Activated CD4-positive, alpha-beta T cell treated with anti-CD3 and anti-CD28 coated beads for 36 hours (primary cell): ENCODE data around the gene CWC27. TPM values are rescaled to one million over a fixed set of nuclear protein-coding genes. Genes with fewer than 3 reads are reported as not detected.
"Not testable (repeated sequence)": the region's sequence is repeated elsewhere in the genome, so short reads cannot be mapped to it uniquely, and the experiment has no call there.

ENCODE experiments used
- ATAC-seq: fragments of 200-7000 bp; cut with Tn5 transposase; one replicate; pipeline ENCODE4 v1.10.0; 2021; ENCODE audit warnings: mild to moderate bottlenecking, moderate library complexity
- CTCF ChIA-PET: fragments of 350-600 bp; sonication (Branson Sonifier 250); formaldehyde crosslinking; loops from one replicate; lab custom pipeline; 2021; ENCODE audit warnings: antibody characterized with exemption; lab: Charles Lee
- POLR2A ChIA-PET: fragments of 350-600 bp; sonication (Branson Sonifier 250); formaldehyde crosslinking; loops from one replicate; lab custom pipeline; 2021; ENCODE audit warnings: antibody characterized with exemption, inconsistent platforms; lab: Charles Lee
- DNase-seq: peaks from one replicate; pipeline ENCODE4 v3.0.0-alpha.2; 2020
- H3K27ac Mint-ChIP-seq: one replicate; pipeline ENCODE4 v1.8.0; 2021; ENCODE audit warnings: mixed read lengths
- H3K27me3 Mint-ChIP-seq: one replicate; pipeline ENCODE4 v1.8.0; 2021; ENCODE audit warnings: mixed read lengths
- H3K36me3 Mint-ChIP-seq: one replicate; pipeline ENCODE4 v1.8.0; 2021; ENCODE audit warnings: low read depth, mixed read lengths
- H3K4me1 Mint-ChIP-seq: one replicate; pipeline ENCODE4 v1.8.0; 2021; ENCODE audit warnings: mixed read lengths
- H3K4me3 Mint-ChIP-seq: one replicate; pipeline ENCODE4 v1.8.0; 2021; ENCODE audit warnings: mild to moderate bottlenecking, moderate library complexity, mixed read lengths
- H3K9me3 Mint-ChIP-seq: one replicate; pipeline ENCODE4 v1.8.0; 2021; ENCODE audit warnings: low read depth, mixed read lengths
- intact Hi-C, 2 experiments: fragments of 100-400 bp; cut with DNase I in 1 of 2; cut with micrococcal nuclease in 1 of 2; formaldehyde crosslinking; loops; one replicate each; pipeline versions ENCODE4 v1.14.2 to v1.15.1; 2022 to 2024; cut with DNase I, micrococcal nuclease
- total RNA-seq, 2 experiments: library from RNA; stranded (reverse); gene quantifications; one replicate each; pipeline ENCODE4 v1.2.3, GENCODE V29; 2021

The CWC27 gene
- total RNA-seq, 2 experiments from 2014 or later: 35.4 to 35.8 TPM

- ChIA-PET CTCF (interaction anchor here (1.9 kb wide), 1 partner anchor 669 kb away, joined by 9 read pairs; no protein-coding TSS in a partner anchor), POLR2A (no interaction called here)
- no peaks in the 10 kb centered on the region for H3K9me3 Mint-ChIP-seq
- ATAC-seq (peak; percentile 75), DNase-seq (no peak)
- H3K36me3 Mint-ChIP-seq: peaks cover 9% of the 10 kb centered on the region
- intact Hi-C loops: loop anchor here (5.0 kb wide), 2 partner anchors 223 to 808 kb away; partner anchors contain the start of gene TRIM23 (in 1 of the 2)
- H3K27me3 Mint-ChIP-seq: no peaks in the 10 kb centered on the region
- peaks cover 6% of the 10 kb centered on the region for H3K4me1 Mint-ChIP-seq
- no peak overlapping the region for H3K27ac Mint-ChIP-seq
- no peak overlapping the region for H3K4me3 Mint-ChIP-seq
Observed at GRCh38 chr5:64814073-64814472, 45.3 kb downstream of the CWC27 start.

- ATAC-seq (no peak), DNase-seq (no peak)
- intact Hi-C loops: no loop called here
- ChIA-PET POLR2A (no interaction called here), CTCF (interaction anchor here (1.7 kb wide), 1 partner anchor 665 kb away, joined by 7 read pairs; no protein-coding TSS in a partner anchor)
- no peak overlapping the region for H3K4me3 Mint-ChIP-seq
- no peaks in the 10 kb centered on the region for H3K27me3 Mint-ChIP-seq
- no peak overlapping the region for H3K27ac Mint-ChIP-seq
- H3K9me3 Mint-ChIP-seq: no peaks in the 10 kb centered on the region
- H3K4me1 Mint-ChIP-seq: peaks cover 18% of the 10 kb centered on the region
- peaks cover 9% of the 10 kb centered on the region for H3K36me3 Mint-ChIP-seq
Observed at GRCh38 chr5:64818245-64818644, 49.5 kb downstream of the CWC27 start.

GRCh38 chr5:64819345-64819744 lies 50.6 kb downstream of the CWC27 start:
- CTCF ChIA-PET: interaction anchor here (0.5 to 1.7 kb wide), 2 partner anchors 209 to 664 kb away, joined by 3 to 7 read pairs; no protein-coding TSS in a partner anchor
- peaks cover 12% of the 10 kb centered on the region for H3K4me1 Mint-ChIP-seq
- H3K9me3 Mint-ChIP-seq, H3K27me3 Mint-ChIP-seq, intact Hi-C loops, H3K4me3 Mint-ChIP-seq, POLR2A ChIA-PET, H3K27ac Mint-ChIP-seq, H3K36me3 Mint-ChIP-seq: not testable (repeated sequence)
- peak; percentile 9 for DNase-seq
- peak; percentile 57 for ATAC-seq

- Mint-ChIP-seq H3K9me3 (no peaks in the 10 kb centered on the region), H3K4me3 (no peak overlapping the region), H3K27ac (no peak overlapping the region), H3K27me3 (no peaks in the 10 kb centered on the region), H3K4me1 (peaks cover 12% of the 10 kb centered on the region), H3K36me3 (peaks cover 4% of the 10 kb centered on the region)
- ATAC-seq (no peak), DNase-seq (no peak)
- intact Hi-C loops: no loop called here
- ChIA-PET POLR2A (no interaction called here), CTCF (no interaction called here)
Observed at GRCh38 chr5:64822320-64822719, 53.6 kb downstream of the CWC27 start.

DNA sequence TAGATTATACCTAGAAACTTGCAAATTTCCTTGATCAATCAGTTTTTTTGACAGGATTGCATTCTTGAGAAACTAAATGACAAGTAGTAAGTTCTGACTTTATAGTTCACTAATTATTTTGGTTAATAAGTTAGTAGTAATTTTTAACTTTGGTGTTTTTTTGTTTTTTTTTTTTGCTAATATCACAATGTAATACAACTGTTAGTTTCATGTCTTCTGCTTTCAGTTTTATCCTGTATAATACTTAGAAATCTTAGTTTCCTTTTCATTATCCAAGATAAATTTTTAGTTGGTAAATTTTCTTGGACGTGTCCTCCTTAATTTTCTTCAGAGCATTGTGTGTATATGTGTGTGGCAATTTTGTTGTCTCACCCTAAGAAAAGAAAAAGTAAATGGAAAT lies 57.8 kb downstream of the CWC27 start:
- ChIA-PET CTCF (no interaction called here), POLR2A (no interaction called here)
- Mint-ChIP-seq H3K27ac (no peak overlapping the region), H3K36me3 (peaks cover 14% of the 10 kb centered on the region), H3K4me3 (no peak overlapping the region), H3K4me1 (peaks cover 7% of the 10 kb centered on the region), H3K27me3 (no peaks in the 10 kb centered on the region), H3K9me3 (peaks cover 2% of the 10 kb centered on the region)
- DNase-seq: no peak
- intact Hi-C loops: no loop called here
- ATAC-seq: no peak

GRCh38 chr5:64827703-64828102 lies 59.0 kb downstream of the CWC27 start:
- ATAC-seq (no peak), DNase-seq (no peak)
- Mint-ChIP-seq H3K27me3 (no peaks in the 10 kb centered on the region), H3K27ac (no peak overlapping the region), H3K9me3 (peaks cover 2% of the 10 kb centered on the region), H3K36me3 (peaks cover 14% of the 10 kb centered on the region), H3K4me3 (no peak overlapping the region), H3K4me1 (no peaks in the 10 kb centered on the region)
- POLR2A ChIA-PET: no interaction called here
- CTCF ChIA-PET: no interaction called here
- intact Hi-C loops: no loop called here

GRCh38 chr5:64830650-64831049 lies 61.9 kb downstream of the CWC27 start:
- H3K4me3 Mint-ChIP-seq, POLR2A ChIA-PET, CTCF ChIA-PET, intact Hi-C loops, H3K27ac Mint-ChIP-seq, H3K27me3 Mint-ChIP-seq, DNase-seq, H3K9me3 Mint-ChIP-seq, H3K4me1 Mint-ChIP-seq, ATAC-seq: not testable (repeated sequence)
- H3K36me3 Mint-ChIP-seq: peaks cover 14% of the 10 kb centered on the region

DNA sequence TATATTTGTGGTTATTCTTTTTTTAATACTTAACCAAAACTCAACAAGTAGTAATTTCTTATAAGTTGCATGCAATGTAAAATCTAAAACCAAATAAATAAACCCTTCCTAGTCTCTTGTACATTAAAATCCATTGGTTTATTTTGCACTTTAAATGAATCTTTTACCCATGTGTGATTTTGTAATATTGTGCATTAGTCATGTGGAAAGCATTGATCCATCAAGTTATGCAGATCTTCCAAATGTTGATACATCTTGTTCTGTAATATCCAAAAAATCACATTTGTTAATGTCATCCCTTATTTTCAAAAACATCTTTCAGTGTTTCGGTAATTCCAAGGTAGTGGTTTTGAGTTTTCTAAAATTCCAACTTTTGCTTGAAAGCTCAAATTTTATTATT lies 63.3 kb downstream of the CWC27 start:
- Mint-ChIP-seq H3K36me3 (peaks cover 19% of the 10 kb centered on the region), H3K4me3 (no peak overlapping the region), H3K4me1 (peaks cover 3% of the 10 kb centered on the region), H3K9me3 (peaks cover 2% of the 10 kb centered on the region), H3K27me3 (no peaks in the 10 kb centered on the region), H3K27ac (no peak overlapping the region)
- DNase-seq: no peak
- intact Hi-C loops: no loop called here
- ATAC-seq: no peak
- CTCF ChIA-PET: no interaction called here
- POLR2A ChIA-PET: no interaction called here

DNA sequence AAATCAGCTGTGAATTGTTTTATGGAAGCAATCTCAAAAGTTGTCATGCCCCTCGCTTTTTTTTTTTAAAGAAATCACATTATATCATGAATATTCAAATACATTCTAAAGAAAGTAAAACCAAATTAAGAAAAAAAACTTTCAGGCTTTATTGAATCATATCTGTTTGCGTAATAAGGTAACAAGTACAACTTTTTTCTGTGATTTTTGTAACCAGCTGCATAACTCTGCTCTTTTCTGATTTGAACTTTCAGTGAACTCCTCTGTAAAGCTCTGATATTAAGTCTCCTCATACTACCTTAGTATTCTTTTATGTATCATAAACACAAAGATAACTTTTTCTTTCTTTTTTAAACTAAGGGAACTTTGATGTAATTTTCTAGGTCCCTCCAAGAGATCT lies 65.3 kb downstream of the CWC27 start:
- no peak overlapping the region for H3K4me3 Mint-ChIP-seq
- ATAC-seq (no peak), DNase-seq (no peak)
- H3K27ac Mint-ChIP-seq: no peak overlapping the region
- intact Hi-C loops: no loop called here
- POLR2A ChIA-PET: no interaction called here
- H3K36me3 Mint-ChIP-seq: peaks cover 23% of the 10 kb centered on the region
- no peaks in the 10 kb centered on the region for H3K27me3 Mint-ChIP-seq
- CTCF ChIA-PET: no interaction called here
- H3K4me1 Mint-ChIP-seq: peaks cover 3% of the 10 kb centered on the region
- H3K9me3 Mint-ChIP-seq: peaks cover 2% of the 10 kb centered on the region

DNA sequence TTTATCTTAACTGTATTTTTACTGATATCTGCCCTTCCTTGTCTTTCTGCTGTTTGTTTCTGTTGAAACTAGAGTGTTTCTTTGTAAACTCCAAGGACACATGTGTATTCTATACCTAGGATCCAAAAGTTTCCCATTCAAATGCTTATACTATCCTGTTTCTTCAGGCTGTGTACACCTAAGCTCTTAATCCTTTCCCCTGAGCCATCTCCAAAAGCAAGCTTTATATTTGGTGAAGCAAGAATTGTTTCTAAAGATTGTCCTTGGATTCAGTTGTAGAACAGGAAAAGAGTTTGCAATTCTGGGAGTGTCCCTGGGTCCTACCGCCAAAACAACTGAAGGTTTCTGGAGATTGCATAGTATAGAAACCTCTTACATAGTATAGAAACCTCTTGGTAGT lies 65.9 kb downstream of the CWC27 start:
- ChIA-PET CTCF (no interaction called here), POLR2A (no interaction called here)
- peaks cover 3% of the 10 kb centered on the region for H3K4me1 Mint-ChIP-seq
- H3K9me3 Mint-ChIP-seq: peaks cover 2% of the 10 kb centered on the region
- intact Hi-C loops: no loop called here
- no peak for DNase-seq
- no peak overlapping the region for H3K4me3 Mint-ChIP-seq
- no peaks in the 10 kb centered on the region for H3K27me3 Mint-ChIP-seq
- H3K36me3 Mint-ChIP-seq: peaks cover 26% of the 10 kb centered on the region
- no peak for ATAC-seq
- no peak overlapping the region for H3K27ac Mint-ChIP-seq

DNA sequence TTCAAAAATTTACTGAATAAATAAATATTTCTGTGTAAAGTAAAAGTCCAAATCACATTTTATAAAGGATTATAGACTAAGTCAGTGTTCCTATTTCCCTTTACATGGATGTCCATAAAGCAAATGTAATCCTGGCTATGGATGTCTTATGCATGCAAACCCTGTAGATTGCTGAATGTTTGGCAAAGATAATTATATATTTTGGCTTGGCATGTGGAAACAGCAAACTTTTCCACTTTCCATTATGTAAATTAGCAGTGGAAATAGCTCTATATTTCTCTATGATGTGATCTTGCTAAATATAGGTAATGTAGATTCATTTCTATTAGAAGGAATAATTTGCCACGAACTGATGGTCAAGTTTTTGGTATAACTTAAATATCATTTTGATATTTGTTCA lies 66.5 kb downstream of the CWC27 start:
- ATAC-seq: no peak
- Mint-ChIP-seq H3K27ac (no peak overlapping the region), H3K27me3 (no peaks in the 10 kb centered on the region), H3K36me3 (peaks cover 24% of the 10 kb centered on the region), H3K9me3 (peaks cover 2% of the 10 kb centered on the region), H3K4me3 (no peak overlapping the region), H3K4me1 (peaks cover 3% of the 10 kb centered on the region)
- POLR2A ChIA-PET: no interaction called here
- DNase-seq: no peak
- CTCF ChIA-PET: no interaction called here
- intact Hi-C loops: no loop called here

DNA sequence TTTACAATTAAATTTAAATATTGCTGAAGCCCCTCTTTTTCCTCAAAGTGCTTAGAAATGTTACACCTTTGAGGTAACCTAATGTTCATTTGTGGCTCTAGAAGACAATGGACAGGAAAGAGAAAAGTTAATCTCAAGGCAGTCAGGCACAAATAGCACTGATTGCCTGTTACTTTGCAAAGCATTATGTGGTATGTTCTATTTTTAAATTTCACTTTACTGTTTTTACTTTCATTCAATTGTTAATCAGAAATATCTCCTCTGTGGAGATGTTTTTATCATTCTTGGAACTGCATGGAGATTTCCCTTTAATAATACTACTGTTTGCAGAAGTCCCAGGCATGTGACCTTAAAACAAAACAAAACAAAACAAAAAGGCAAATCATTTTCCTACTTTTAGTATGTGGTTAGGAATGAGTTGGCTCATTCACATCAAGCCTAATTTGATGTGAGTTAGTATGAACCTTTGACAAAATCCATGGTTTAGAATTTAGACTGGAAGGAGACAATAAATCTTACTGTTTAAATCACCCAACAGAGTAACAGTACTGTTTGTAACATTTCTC lies 67.5 kb downstream of the CWC27 start:
- ChIA-PET POLR2A (no interaction called here), CTCF (no interaction called here)
- no peaks in the 10 kb centered on the region for H3K27me3 Mint-ChIP-seq
- peaks cover 32% of the 10 kb centered on the region for H3K36me3 Mint-ChIP-seq
- H3K4me3 Mint-ChIP-seq: no peak overlapping the region
- no peak for ATAC-seq
- peaks cover 3% of the 10 kb centered on the region for H3K4me1 Mint-ChIP-seq
- H3K9me3 Mint-ChIP-seq: no peaks in the 10 kb centered on the region
- DNase-seq: no peak
- intact Hi-C loops: no loop called here
- peak overlapping the region; percentile 8 for H3K27ac Mint-ChIP-seq
